ENCODE results near the gene TPR. TPM values are rescaled to one million over a fixed set of nuclear protein-coding genes. Genes with fewer than 3 reads are reported as not detected.

TPR gene
- total and polyA plus RNA-seq, 2 of the 8 experiments (the other 6 are each of a cell fraction or from before 2014, with no cell fraction given), result 57.1 to 102 TPM

DNA sequence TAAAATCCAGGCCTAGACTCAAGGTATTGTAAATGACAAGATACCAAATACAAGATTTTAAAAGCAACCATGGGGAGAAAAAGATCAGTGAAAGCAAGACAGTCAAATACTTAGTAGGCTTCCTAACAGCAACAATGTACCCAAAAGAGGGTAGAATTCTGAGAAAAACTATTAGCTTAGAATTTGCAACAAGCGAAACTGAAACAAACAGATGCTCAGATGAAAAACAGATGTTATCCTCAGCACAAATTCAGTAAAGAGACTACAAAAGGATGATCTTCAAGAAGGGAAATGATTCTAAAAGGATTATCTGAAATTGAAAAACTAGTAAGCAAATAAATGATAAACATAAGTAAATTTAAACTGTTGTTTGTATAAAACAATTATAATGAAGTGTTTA lies 45.9 kb upstream of the TPR start (continued):
- no peak for TF ChIP-seq SIN3A (conservative IDR thresholded peaks at IDR 0.05 in 1 of 2, IDR thresholded peaks at IDR 0.05 in 1 of 2; ENCODE audit: low read depth in 1 of 2, low read length in 2 of 2)
